ENCODE data around the gene TAS2R50.

Gene TAS2R50

GRCh38 chr12:10943167-10943566 lies 43.5 kb downstream of the TAS2R50 start:
- no peak for DNase-seq

DNA sequence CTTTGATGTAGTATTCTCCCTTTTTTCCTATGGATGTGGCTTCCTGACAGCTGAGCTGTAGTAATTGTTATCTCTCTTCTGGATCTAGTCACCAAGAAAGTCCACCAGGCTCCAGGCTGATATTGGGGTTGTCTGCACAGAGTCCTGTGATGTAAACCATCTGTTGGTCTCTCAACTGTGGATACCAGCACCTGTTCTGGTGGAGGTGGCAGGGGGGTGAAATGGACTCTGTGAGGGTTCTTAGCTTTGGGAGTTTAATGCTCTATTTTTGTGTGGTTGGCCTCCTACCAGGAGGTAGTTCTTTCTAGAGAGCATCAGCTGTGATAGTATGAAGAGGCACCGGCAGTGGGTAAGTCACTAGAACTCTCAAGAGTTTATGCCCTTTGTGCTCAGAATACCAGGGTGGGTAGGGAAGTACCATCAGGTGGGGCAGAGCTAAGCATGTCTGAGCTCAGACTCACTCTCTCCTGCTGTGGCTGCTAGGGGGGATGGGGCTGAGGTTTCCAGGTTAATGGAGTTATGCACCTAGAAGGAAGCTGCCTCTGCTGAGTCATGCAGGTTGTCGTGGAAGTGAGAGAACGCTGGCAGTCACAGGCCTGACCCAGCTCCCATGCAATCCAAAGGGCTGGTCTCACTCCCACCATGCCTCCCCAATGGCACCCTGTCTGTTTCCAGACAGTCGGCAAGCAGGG lies 44.6 kb downstream of the TAS2R50 start:
- DNase-seq: peak; percentile 3

DNA sequence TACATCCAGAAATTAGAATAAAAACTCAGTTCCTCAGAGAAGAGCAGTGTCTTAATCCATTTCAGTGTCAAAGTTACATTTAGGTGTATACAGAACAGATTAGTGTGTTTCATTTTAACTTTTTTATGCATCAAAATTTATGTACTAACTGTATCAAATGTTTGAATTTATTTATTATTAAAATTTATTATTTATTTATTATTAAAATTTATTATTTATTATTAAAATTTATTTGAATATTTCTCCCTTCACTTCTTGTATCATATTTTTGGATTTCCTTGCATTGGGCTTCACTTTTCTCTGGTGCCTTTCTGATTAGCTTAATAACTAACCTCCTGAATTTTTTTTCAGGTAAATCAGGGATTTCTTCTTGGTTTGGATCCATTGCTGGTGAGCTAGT lies 45.3 kb downstream of the TAS2R50 start:
- no peak for DNase-seq

DNA sequence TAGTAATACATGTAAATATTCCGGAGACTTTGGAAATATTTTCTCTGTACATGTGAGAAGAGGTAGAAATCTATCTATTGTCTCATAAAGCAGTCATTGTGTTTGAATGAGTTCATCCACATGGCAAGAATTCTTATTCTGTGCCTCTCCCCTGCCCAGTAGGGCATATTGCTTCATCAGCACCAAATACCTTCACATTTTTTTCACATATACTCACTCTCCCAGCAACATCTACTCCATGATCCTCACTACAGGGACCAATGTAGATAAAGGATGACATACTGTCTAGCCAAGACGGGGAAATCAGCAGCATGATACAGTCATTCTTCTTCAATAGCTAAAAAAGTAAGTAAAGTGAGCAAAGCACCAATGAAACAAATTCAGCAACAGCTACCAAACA lies 46.3 kb downstream of the TAS2R50 start:
- DNase-seq: no peak

DNA sequence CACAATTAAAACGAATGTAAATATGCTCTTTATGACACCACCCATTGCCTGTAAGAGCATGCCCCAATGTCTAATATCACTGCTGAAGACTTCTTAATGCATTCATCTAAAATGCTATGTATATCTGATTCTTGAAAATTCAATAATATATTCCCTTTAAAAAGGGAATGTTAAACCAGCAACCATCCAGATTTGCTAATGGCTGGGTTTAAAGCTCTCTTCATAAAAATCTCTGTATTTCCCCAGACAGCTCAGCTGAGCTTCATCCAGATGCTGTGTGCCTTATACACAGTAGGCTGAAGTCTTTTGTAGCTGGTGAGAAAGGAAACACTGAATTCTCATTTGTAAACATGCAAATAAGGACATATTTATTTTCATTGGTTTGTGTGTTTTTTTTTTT lies 47.5 kb downstream of the TAS2R50 start, which contains the start of gene TAS2R14:
TAS2R14 (minus strand) TSS at position 101 of the 400 bp plus-strand sequence; CDS start at position 45, 56 bp downstream.
- no peak for DNase-seq

DNA sequence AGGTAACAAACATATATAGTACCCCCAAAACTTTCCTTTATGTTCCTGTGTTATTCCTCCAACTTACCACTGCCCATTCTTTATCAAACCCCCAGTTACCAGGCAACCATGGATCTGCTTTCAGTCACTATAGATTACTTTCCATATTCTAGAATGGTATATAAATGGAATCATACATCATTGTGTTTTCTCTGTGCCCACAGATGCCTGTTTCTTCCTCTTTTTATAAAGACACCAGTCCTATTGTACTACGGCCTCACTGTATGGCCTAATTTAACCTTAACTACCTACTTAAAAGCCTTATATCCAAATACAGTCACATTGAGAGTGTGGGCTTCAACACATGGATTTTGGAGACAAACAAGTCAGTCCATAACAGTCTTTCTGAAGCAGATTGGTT lies 50.2 kb downstream of the TAS2R50 start:
- no peak for DNase-seq

All from hematopoietic multipotent progenitor cell treated with erythropoietin and hydrocortisone succinate and interleukin-3 and kit ligand, for 6 days (in vitro differentiated cells).